GM03348 (cell line): ENCODE data around the gene XRCC6.
"Not testable (repeated sequence)": the region's sequence is repeated elsewhere in the genome, so short reads cannot be mapped to it uniquely, and the experiment has no call there.

Source experiments
- DNase-seq: peaks from one replicate; pipeline ENCODE4 v3.0.0; 2012; ENCODE audit warnings: low spot score

The XRCC6 gene

GRCh38 chr22:41621099-41621910, at the start of gene XRCC6:
Gene XRCC6, plus strand, starts transcription at chr22:41621295. Its CDS starts 710 bp downstream, at chr22:41622005.
- peak; percentile 100 for DNase-seq

GRCh38 chr22:41571786-41572185, 49.3 kb upstream of the XRCC6 start:
- DNase-seq, result no peak

- DNase-seq, result not testable (repeated sequence)
These were observed 48.8 kb upstream of the XRCC6 start for GRCh38 chr22:41572305-41572704.

GRCh38 chr22:41573677-41574076, 47.4 kb upstream of the XRCC6 start:
- DNase-seq, result no peak

GRCh38 chr22:41574847-41575381, 46.2 kb upstream of the XRCC6 start:
- no peak for DNase-seq

- DNase-seq, result no peak
These were observed 45.6 kb upstream of the XRCC6 start for GRCh38 chr22:41575533-41575932.

GRCh38 chr22:41576877-41577276, 44.2 kb upstream of the XRCC6 start:
- DNase-seq, result no peak

- DNase-seq, result no peak
These were observed 43.0 kb upstream of the XRCC6 start for GRCh38 chr22:41578114-41578513.

GRCh38 chr22:41578818-41579217, 42.3 kb upstream of the XRCC6 start:
- no peak for DNase-seq

GRCh38 chr22:41579297-41579996, 41.6 kb upstream of the XRCC6 start:
- no peak for DNase-seq

GRCh38 chr22:41579997-41580355, 41.1 kb upstream of the XRCC6 start:
- DNase-seq, result no peak

GRCh38 chr22:41582694-41583093, 38.4 kb upstream of the XRCC6 start:
- DNase-seq, result no peak

- no peak for DNase-seq
These were observed 36.2 kb upstream of the XRCC6 start for GRCh38 chr22:41584881-41585280.

GRCh38 chr22:41585898-41586297, 35.2 kb upstream of the XRCC6 start:
- DNase-seq, result no peak

GRCh38 chr22:41587347-41587723, 33.8 kb upstream of the XRCC6 start:
- DNase-seq, result no peak

- DNase-seq, result peak; percentile 99
These were observed 31.5 kb upstream of the XRCC6 start, which contains the start of gene PMM1 for GRCh38 chr22:41589391-41590241. Gene PMM1, minus strand, starts transcription at chr22:41589840. Its CDS starts 35 bp downstream, at chr22:41589805.

- not testable (repeated sequence) for DNase-seq
These were observed 27.6 kb upstream of the XRCC6 start for GRCh38 chr22:41593336-41593960.

GRCh38 chr22:41595703-41596102, 25.4 kb upstream of the XRCC6 start:
- DNase-seq, result no peak

- DNase-seq, result peak; percentile 73
These were observed 24.1 kb upstream of the XRCC6 start for GRCh38 chr22:41596776-41597634.

GRCh38 chr22:41597635-41597953, 23.5 kb upstream of the XRCC6 start:
- no peak for DNase-seq

GRCh38 chr22:41598081-41598480, 23.0 kb upstream of the XRCC6 start:
- peak; percentile 78 for DNase-seq
